ENCODE data around the gene DOCK4. TPM values are rescaled to one million over a fixed set of nuclear protein-coding genes. Genes with fewer than 3 reads are reported as not detected.

DOCK4 gene
- total and polyA plus RNA-seq, 2 donors from 2014 or later = 3.2 to 38.9 TPM

DNA sequence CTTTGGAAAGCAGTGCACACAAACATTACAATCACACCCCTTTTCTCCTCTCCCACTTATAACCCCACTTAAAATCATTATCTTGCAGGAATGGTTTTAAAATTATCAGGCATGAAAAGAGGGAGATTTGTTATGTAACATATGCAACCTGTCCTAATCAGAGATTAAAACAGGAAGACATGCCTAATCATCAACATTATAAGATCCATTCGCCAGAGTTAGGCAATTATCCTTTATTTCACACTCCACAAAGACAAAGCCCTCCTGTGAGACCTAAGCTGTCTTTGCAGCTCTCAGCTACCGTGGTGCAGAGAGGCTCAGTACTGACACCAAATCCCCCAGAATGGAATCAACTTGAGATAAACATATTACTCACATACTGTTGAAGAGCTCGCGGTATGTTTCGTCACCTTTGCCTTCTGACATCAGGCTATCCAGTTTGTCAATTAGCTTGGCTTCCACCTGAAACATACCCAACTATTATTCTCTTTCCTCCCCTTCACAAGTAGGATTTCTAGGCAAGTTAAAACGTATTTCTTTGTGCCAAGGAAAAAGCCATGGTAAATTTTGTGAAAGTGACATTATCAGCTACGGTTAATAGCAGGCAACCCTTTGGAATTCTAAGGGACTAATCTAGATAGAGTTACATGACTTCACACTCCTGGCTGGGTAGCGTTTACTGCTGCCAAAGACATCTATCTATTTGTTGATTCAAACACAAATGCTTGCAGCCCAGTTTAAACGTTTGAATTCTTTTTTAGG is 417.7 kb downstream of the DOCK4 start:
- H3K4me1 ChIP-seq (ENCODE audit: control insufficient read depth in 2 of 3, insufficient read depth in 2 of 3, low read depth in 1 of 3, low read length in 3 of 3) = peaks cover 2 to 6% (median 5%) of the 10 kb centered on the region in 3 donors
- no peak overlapping the region for H3K27ac ChIP-seq (ENCODE audit: low read depth in 2 of 2, low read length in 2 of 2)
- H3K4me3 ChIP-seq (ENCODE audit: low read length in 3 of 3) = no peak overlapping the region
- H3K9me3 ChIP-seq (ENCODE audit: control insufficient read depth in 2 of 3, insufficient read depth in 1 of 3, low read length in 3 of 3) = no peaks in the 10 kb centered on the region
- DNase-seq = peak in 2 of 5 donors; percentile 14 to 17
- TF ChIP-seq, protein P1, sequence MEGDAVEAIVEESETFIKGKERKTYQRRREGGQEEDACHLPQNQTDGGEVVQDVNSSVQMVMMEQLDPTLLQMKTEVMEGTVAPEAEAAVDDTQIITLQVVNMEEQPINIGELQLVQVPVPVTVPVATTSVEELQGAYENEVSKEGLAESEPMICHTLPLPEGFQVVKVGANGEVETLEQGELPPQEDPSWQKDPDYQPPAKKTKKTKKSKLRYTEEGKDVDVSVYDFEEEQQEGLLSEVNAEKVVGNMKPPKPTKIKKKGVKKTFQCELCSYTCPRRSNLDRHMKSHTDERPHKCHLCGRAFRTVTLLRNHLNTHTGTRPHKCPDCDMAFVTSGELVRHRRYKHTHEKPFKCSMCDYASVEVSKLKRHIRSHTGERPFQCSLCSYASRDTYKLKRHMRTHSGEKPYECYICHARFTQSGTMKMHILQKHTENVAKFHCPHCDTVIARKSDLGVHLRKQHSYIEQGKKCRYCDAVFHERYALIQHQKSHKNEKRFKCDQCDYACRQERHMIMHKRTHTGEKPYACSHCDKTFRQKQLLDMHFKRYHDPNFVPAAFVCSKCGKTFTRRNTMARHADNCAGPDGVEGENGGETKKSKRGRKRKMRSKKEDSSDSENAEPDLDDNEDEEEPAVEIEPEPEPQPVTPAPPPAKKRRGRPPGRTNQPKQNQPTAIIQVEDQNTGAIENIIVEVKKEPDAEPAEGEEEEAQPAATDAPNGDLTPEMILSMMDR (IDR thresholded peaks at IDR 0.05; ENCODE audit: borderline replicate concordance, extremely low read depth, insufficient read depth) = no peak
- H3K9ac ChIP-seq (ENCODE audit: low read length in 3 of 3) = no peak overlapping the region
- intact Hi-C loops (cut with DNase I) = no loop called here
- no peak for FAIRE-seq
- H3K27me3 ChIP-seq (ENCODE audit: control insufficient read depth, insufficient read depth, low read length) = no peaks in the 10 kb centered on the region
- no peaks in the 10 kb centered on the region for H3K36me3 ChIP-seq (ENCODE audit: control insufficient read depth in 2 of 3, insufficient read depth in 3 of 3, low read length in 3 of 3)

DNA sequence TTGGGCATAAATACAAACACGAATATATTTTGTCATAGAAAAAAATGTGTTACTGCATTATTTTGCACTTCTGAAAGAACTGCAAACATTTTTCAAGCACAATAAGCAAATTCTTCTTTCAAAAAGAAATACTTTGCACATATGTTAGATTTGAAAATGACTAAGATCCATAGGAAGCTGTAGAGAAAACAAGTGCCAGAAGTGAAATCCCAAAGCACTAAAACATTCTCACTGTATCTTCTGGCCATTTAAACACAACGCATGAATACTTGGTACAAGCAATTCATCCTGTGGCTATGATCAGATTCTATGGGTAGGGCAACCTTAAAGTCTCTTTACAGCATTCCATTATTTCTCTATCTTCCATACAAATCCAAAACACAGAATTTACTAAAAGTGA is 418.5 kb downstream of the DOCK4 start:
- FAIRE-seq = no peak
- Histone ChIP-seq H3K27ac (ENCODE audit: low read depth in 2 of 2, low read length in 2 of 2) (no peak overlapping the region), H3K4me1 (ENCODE audit: control insufficient read depth in 2 of 3, insufficient read depth in 2 of 3, low read depth in 1 of 3, low read length in 3 of 3) (peaks cover 2 to 6% (median 5%) of the 10 kb centered on the region in 3 donors), H3K27me3 (ENCODE audit: control insufficient read depth, insufficient read depth, low read length) (no peaks in the 10 kb centered on the region), H3K36me3 (ENCODE audit: control insufficient read depth in 2 of 3, insufficient read depth in 3 of 3, low read length in 3 of 3) (no peaks in the 10 kb centered on the region), H3K9me3 (ENCODE audit: control insufficient read depth in 2 of 3, insufficient read depth in 1 of 3, low read length in 3 of 3) (no peaks in the 10 kb centered on the region), H3K9ac (ENCODE audit: low read length in 3 of 3) (no peak overlapping the region), H3K4me3 (ENCODE audit: low read length in 3 of 3) (no peak overlapping the region)
- no peak for DNase-seq
- intact Hi-C loops (cut with DNase I) = no loop called here
- TF ChIP-seq, protein P1 (IDR thresholded peaks at IDR 0.05; ENCODE audit: borderline replicate concordance, extremely low read depth, insufficient read depth) = no peak

DNA sequence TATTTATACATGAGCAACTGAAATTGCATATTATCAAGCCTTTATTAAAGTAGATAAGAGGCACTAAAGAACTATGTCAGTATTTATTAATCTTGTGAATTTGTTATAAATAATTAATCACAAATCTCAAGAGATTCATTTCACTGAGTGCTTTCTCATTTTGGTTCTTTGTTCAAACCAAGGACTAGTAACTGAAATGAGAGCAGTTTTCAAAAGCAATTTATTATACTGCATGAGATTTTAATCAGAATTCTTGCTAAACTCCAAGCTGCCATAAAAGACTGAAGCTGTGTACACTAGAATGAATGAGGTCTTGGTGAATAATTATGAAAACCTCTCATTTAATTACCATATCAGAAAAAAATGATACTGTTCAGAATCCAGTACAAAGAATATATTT is 419.1 kb downstream of the DOCK4 start:
- Histone ChIP-seq H3K9me3 (ENCODE audit: control insufficient read depth in 2 of 3, insufficient read depth in 1 of 3, low read length in 3 of 3) (no peaks in the 10 kb centered on the region), H3K4me3 (ENCODE audit: low read length in 3 of 3) (no peak overlapping the region), H3K27ac (ENCODE audit: low read depth in 2 of 2, low read length in 2 of 2) (no peak overlapping the region), H3K36me3 (ENCODE audit: control insufficient read depth in 2 of 3, insufficient read depth in 3 of 3, low read length in 3 of 3) (no peaks in the 10 kb centered on the region), H3K27me3 (ENCODE audit: control insufficient read depth, insufficient read depth, low read length) (no peaks in the 10 kb centered on the region), H3K4me1 (ENCODE audit: control insufficient read depth in 2 of 3, insufficient read depth in 2 of 3, low read depth in 1 of 3, low read length in 3 of 3) (peaks cover 2 to 6% (median 5%) of the 10 kb centered on the region in 3 donors), H3K9ac (ENCODE audit: low read length in 3 of 3) (no peak overlapping the region)
- TF ChIP-seq, protein P1 (IDR thresholded peaks at IDR 0.05; ENCODE audit: borderline replicate concordance, extremely low read depth, insufficient read depth) = no peak
- FAIRE-seq (no peak), DNase-seq (no peak)
- intact Hi-C loops (cut with DNase I) = no loop called here

All from kidney (tissue), 14 donors.